Measurements from ENCODE around the gene XDH.

- TF ChIP-seq, protein P1, sequence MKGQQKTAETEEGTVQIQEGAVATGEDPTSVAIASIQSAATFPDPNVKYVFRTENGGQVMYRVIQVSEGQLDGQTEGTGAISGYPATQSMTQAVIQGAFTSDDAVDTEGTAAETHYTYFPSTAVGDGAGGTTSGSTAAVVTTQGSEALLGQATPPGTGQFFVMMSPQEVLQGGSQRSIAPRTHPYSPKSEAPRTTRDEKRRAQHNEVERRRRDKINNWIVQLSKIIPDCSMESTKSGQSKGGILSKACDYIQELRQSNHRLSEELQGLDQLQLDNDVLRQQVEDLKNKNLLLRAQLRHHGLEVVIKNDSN (CRISPR knock-in tag; IDR thresholded peaks at IDR 0.05), result no peak
- TF ChIP-seq CTCF (IDR thresholded peaks at IDR 0.05 in 2 of 3, conservative IDR thresholded peaks at IDR 0.05 in 1 of 3; ENCODE audit: insufficient read depth in 2 of 3, low read depth in 1 of 3, low read length in 3 of 3) (no peak), NBN (IDR thresholded peaks at IDR 0.05; ENCODE audit: low read depth) (no peak), CHCHD3 (CRISPR knock-in tag; IDR thresholded peaks at IDR 0.05) (no peak), ZNF75A (CRISPR knock-in tag; IDR thresholded peaks at IDR 0.05) (no peak), NR0B1 (IDR thresholded peaks at IDR 0.05; ENCODE audit: partially characterized antibody) (no peak), RNF2 (IDR thresholded peaks at IDR 0.05) (no peak)
- TF ChIP-seq, protein P2, sequence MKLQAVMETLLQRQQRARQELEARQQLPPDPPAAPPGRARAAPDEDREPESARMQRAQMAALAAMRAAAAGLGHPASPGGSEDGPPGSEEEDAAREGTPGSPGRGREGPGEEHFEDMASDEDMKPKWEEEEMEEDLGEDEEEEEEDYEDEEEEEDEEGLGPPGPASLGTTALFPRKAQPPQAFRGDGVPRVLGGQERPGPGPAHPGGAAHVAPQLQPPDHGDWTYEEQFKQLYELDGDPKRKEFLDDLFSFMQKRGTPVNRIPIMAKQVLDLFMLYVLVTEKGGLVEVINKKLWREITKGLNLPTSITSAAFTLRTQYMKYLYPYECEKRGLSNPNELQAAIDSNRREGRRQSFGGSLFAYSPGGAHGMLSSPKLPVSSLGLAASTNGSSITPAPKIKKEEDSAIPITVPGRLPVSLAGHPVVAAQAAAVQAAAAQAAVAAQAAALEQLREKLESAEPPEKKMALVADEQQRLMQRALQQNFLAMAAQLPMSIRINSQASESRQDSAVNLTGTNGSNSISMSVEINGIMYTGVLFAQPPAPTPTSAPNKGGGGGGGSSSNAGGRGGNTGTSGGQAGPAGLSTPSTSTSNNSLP (IDR thresholded peaks at IDR 0.05; ENCODE audit: borderline replicate concordance, low read depth, low read length), result no peak
Measured at GRCh38 chr2:31312898-31313297, 101.6 kb downstream of the XDH start.

Data from K562 (cell line).